ENCODE results near the gene UBA1.

UBA1 gene

DNA sequence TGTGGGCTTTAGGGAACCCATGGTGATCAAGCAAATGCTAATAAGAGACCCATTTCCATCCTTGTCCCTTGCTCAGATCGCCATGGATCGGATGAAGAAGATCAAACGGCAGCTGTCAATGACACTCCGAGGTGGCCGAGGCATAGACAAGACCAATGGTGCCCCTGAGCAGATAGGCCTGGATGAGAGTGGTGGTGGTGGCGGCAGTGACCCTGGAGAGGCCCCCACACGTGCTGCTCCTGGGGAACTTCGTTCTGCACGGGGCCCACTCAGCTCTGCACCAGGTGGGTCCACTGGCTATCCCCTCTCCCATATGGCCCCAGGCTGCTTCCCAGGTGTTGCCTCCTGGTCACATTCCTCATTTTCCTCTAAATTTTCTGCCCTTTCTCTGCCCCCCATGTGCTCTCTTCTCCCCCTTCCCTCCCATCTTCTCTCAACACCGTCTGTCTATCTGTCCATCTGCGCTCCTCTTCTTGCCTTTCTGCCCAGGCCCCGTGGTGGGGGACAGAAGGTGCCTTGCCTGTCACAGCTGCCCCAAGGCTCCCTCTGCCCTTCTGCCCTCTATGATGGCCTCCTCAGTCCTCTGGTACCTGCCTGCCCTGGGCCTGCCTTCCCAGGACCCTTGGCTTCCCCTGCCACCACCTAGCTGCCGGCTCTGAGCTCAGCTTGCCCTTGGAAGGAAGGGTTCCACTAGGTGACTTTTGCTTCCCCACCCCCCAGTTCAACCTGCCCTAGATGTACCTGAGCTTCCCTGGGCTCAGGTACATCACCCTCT is 30.0 kb downstream of the UBA1 start:
- H3K9me3 ChIP-seq (ENCODE audit: control insufficient read depth, insufficient read depth, low read length) = no peaks in the 10 kb centered on the region
- H3K9me2 ChIP-seq (replicated peaks; ENCODE audit: control insufficient read depth, low read length) = no peaks in the 10 kb centered on the region
- H4K20me1 ChIP-seq (ENCODE audit: control insufficient read depth, insufficient read depth, low read depth, low read length) = peaks cover 14% of the 10 kb centered on the region
- H3K4me1 ChIP-seq (ENCODE audit: control insufficient read depth, low read length) = peaks cover 13% of the 10 kb centered on the region
- no peak overlapping the region for H3K4me3 ChIP-seq (ENCODE audit: low read length)
- peaks cover 43% of the 10 kb centered on the region for H3K79me2 ChIP-seq (ENCODE audit: control insufficient read depth, low read length)
- H3K4me2 ChIP-seq (ENCODE audit: low read length) = no peak overlapping the region
- H3K27me3 ChIP-seq (ENCODE audit: control insufficient read depth, low read length) = no peaks in the 10 kb centered on the region
- TF ChIP-seq EZH2phosphoT487 (IDR thresholded peaks at IDR 0.05; ENCODE audit: borderline replicate concordance, low read length) (no peak), CTCF (IDR thresholded peaks at IDR 0.05; ENCODE audit: low read depth, low read length, poor library complexity, severe bottlenecking) (no peak)
- peaks cover 87% of the 10 kb centered on the region for H3K36me3 ChIP-seq (ENCODE audit: control insufficient read depth, low read length)
- H3K27ac ChIP-seq (ENCODE audit: low read depth, low read length) = no peak overlapping the region
- H3F3A ChIP-seq (ENCODE audit: control insufficient read depth, insufficient read depth) = no peaks in the 10 kb centered on the region

DNA sequence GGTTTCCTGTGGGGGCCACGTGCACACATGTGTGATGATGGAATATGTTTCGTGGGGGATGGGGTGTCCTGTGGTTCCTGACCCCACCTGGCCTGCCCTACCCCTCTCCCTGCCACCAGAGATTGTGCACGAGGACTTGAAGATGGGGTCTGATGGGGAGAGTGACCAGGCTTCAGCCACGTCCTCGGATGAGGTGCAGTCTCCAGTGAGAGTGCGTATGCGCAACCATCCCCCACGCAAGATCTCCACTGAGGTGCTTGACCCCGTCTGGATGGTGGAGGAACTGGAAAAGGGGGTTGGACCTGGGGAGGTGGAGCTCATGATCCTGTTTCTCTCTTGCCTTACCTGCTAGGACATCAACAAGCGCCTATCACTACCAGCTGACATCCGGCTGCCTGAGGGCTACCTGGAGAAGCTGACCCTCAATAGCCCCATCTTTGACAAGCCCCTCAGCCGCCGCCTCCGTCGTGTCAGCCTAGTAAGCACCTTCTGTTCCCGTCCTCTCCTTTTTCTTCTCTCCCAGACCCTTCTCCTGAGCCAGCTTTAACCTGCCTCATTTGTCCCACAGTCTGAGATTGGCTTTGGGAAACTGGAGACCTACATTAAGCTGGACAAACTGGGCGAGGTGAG is 30.8 kb downstream of the UBA1 start:
- Histone ChIP-seq H3K9me3 (ENCODE audit: control insufficient read depth, insufficient read depth, low read length) (no peaks in the 10 kb centered on the region), H3K79me2 (ENCODE audit: control insufficient read depth, low read length) (peaks cover 36% of the 10 kb centered on the region), H4K20me1 (ENCODE audit: control insufficient read depth, insufficient read depth, low read depth, low read length) (peaks cover 13% of the 10 kb centered on the region), H3K27me3 (ENCODE audit: control insufficient read depth, low read length) (no peaks in the 10 kb centered on the region), H3K4me1 (ENCODE audit: control insufficient read depth, low read length) (peaks cover 13% of the 10 kb centered on the region), H3K9me2 (replicated peaks; ENCODE audit: control insufficient read depth, low read length) (no peaks in the 10 kb centered on the region), H3K4me2 (ENCODE audit: low read length) (no peak overlapping the region), H3K36me3 (ENCODE audit: control insufficient read depth, low read length) (peaks cover 85% of the 10 kb centered on the region), H3F3A (ENCODE audit: control insufficient read depth, insufficient read depth) (no peaks in the 10 kb centered on the region), H3K4me3 (ENCODE audit: low read length) (no peak overlapping the region), H3K27ac (ENCODE audit: low read depth, low read length) (no peak overlapping the region)
- TF ChIP-seq EZH2phosphoT487 (IDR thresholded peaks at IDR 0.05; ENCODE audit: borderline replicate concordance, low read length) (no peak), CTCF (IDR thresholded peaks at IDR 0.05; ENCODE audit: low read depth, low read length, poor library complexity, severe bottlenecking) (no peak)

DNA sequence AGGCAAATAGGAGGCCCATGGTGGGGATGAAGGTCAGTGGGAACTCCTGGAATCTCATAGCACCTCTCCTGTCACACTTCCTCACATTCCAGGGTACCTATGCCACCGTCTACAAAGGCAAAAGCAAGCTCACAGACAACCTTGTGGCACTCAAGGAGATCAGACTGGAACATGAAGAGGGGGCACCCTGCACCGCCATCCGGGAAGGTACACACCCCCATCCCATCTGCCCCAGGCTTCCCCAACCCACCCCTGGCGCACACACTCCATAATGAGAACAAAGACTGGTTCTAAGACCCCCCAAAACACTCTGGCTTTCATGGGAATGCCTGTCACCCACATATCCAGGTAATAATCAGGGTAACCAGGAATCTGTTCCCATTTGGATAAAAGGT is 31.3 kb downstream of the UBA1 start:
- H3K36me3 ChIP-seq (ENCODE audit: control insufficient read depth, low read length) = peaks cover 82% of the 10 kb centered on the region
- H3F3A ChIP-seq (ENCODE audit: control insufficient read depth, insufficient read depth) = no peaks in the 10 kb centered on the region
- no peak overlapping the region for H3K27ac ChIP-seq (ENCODE audit: low read depth, low read length)
- H3K79me2 ChIP-seq (ENCODE audit: control insufficient read depth, low read length) = peaks cover 31% of the 10 kb centered on the region
- H3K9me3 ChIP-seq (ENCODE audit: control insufficient read depth, insufficient read depth, low read length) = no peaks in the 10 kb centered on the region
- no peak overlapping the region for H3K4me3 ChIP-seq (ENCODE audit: low read length)
- H3K9me2 ChIP-seq (replicated peaks; ENCODE audit: control insufficient read depth, low read length) = no peaks in the 10 kb centered on the region
- peaks cover 10% of the 10 kb centered on the region for H3K4me1 ChIP-seq (ENCODE audit: control insufficient read depth, low read length)
- H3K27me3 ChIP-seq (ENCODE audit: control insufficient read depth, low read length) = no peaks in the 10 kb centered on the region
- H3K4me2 ChIP-seq (ENCODE audit: low read length) = no peak overlapping the region
- no peak for TF ChIP-seq CTCF (IDR thresholded peaks at IDR 0.05; ENCODE audit: low read depth, low read length, poor library complexity, severe bottlenecking)
- no peak for TF ChIP-seq EZH2phosphoT487 (IDR thresholded peaks at IDR 0.05; ENCODE audit: borderline replicate concordance, low read length)
- peaks cover 9% of the 10 kb centered on the region for H4K20me1 ChIP-seq (ENCODE audit: control insufficient read depth, insufficient read depth, low read depth, low read length)
